SK-N-SH (cell line): Measurements from ENCODE around the gene SLC35D2. TPM values are rescaled to one million over a fixed set of nuclear protein-coding genes. Genes with fewer than 3 reads are reported as not detected.

Experiments used
- CTCF ChIA-PET: fragments of 300-600, 350-600 bp; formaldehyde crosslinking; extraction: SDS; loops from one replicate; lab custom pipeline; 2021; lab: Yijun Ruan, JAX
- POLR2A ChIA-PET: fragments of 350-600 bp; sonication (Branson Sonifier 250); formaldehyde crosslinking; extraction: SDS; loops from one replicate; lab custom pipeline; 2020; ENCODE audit warnings: antibody characterized with exemption, inconsistent platforms; lab: Yijun Ruan, JAX
- DNase-seq: peaks from one replicate; pipeline ENCODE4 v3.0.0; 2012
- H2AFZ ChIP-seq: fragments of 200-600 bp; sonication (generic); 2 replicates; pipeline ENCODE4 v1.8.1; 2016; ENCODE audit warnings: antibody characterized with exemption, mild to moderate bottlenecking, low read depth
- H3F3A ChIP-seq: fragments of 200-600 bp; sonication (generic); replicated peaks from 2 replicates; pipeline ENCODE3; 2016; ENCODE audit warnings: antibody characterized with exemption, mild to moderate bottlenecking; ENCODE audit not compliant: insufficient read depth
- H3K27ac ChIP-seq, 2 experiments: fragments of 200-500 bp in 1 of 2; fragments of 200-600 bp in 1 of 2; sonication (Bioruptor generic) in 1 of 2; sonication (generic), shearing (Covaris generic) in 1 of 2; 2 replicates each; pipeline versions ENCODE4 v1.5.1 to v1.6.1; 2014 to 2016; ENCODE audit warnings: low read depth in 2 of 2, inconsistent platforms in 1 of 2, low read length in 1 of 2, mild to moderate bottlenecking in 1 of 2, mixed read lengths in 1 of 2
- H3K27me3 ChIP-seq: fragments of 200-600 bp; sonication (generic), shearing (Covaris generic); 2 replicates; pipeline ENCODE4 v1.6.1; 2016; ENCODE audit warnings: mixed run types; ENCODE audit not compliant: insufficient read depth
- H3K36me3 ChIP-seq, 2 experiments: fragments of 200-500 bp in 1 of 2; fragments of 200-600 bp in 1 of 2; sonication (Bioruptor generic) in 1 of 2; sonication (generic) in 1 of 2; replicated peaks in 1 of 2; 2 replicates each; pipeline versions ENCODE3 to v1.5.1; 2014 to 2016; ENCODE audit warnings: low read length in 1 of 2, mild to moderate bottlenecking in 1 of 2; ENCODE audit not compliant: insufficient read depth in 2 of 2, control insufficient read depth in 1 of 2
- H3K4me1 ChIP-seq, 2 experiments: fragments of 200-500 bp in 1 of 2; fragments of 200-600 bp in 1 of 2; sonication (Bioruptor generic) in 1 of 2; sonication (generic), shearing (Covaris generic) in 1 of 2; 2 replicates each; pipeline versions ENCODE4 v1.5.1 to v1.6.1; 2014 to 2016; ENCODE audit warnings: low read depth in 1 of 2, low read length in 1 of 2, mixed run types in 1 of 2; ENCODE audit not compliant: insufficient read depth in 2 of 2, control insufficient read depth in 1 of 2
- H3K4me2 ChIP-seq: fragments of 200-600 bp; sonication (generic), shearing (Covaris generic); 2 replicates; pipeline ENCODE4 v1.6.1; 2017; ENCODE audit warnings: mixed run types
- H3K4me3 ChIP-seq, 2 experiments: fragments of 200-500 bp in 1 of 2; fragments of 200-600 bp in 1 of 2; sonication (Bioruptor generic) in 1 of 2; sonication (generic), shearing (Covaris generic) in 1 of 2; 2 replicates each; pipeline versions ENCODE4 v1.5.1 to v1.8.1; 2014 to 2016; ENCODE audit warnings: low read depth in 2 of 2, inconsistent platforms in 1 of 2, low read length in 1 of 2, mild to moderate bottlenecking in 1 of 2, mixed read lengths in 1 of 2, moderate library complexity in 1 of 2
- H3K79me2 ChIP-seq: fragments of 200-600 bp; sonication (generic); 2 replicates; pipeline ENCODE4 v1.8.1; 2017; ENCODE audit warnings: mild to moderate bottlenecking; ENCODE audit not compliant: insufficient read depth
- H3K9ac ChIP-seq: fragments of 200-600 bp; sonication (generic); 2 replicates; pipeline ENCODE4 v1.6.1; 2017; ENCODE audit warnings: mixed run types
- H3K9me2 ChIP-seq: fragments of 200-600 bp; sonication (generic); 2 replicates; pipeline ENCODE4 v1.6.1; 2017; ENCODE audit warnings: mixed run types
- H3K9me3 ChIP-seq: fragments of 200-600 bp; sonication (generic); 2 replicates; pipeline ENCODE4 v1.6.1; 2017; ENCODE audit warnings: mixed run types, mild to moderate bottlenecking, moderate library complexity
- H4K20me1 ChIP-seq: fragments of 200-600 bp; sonication (generic); 2 replicates; pipeline ENCODE4 v1.6.1; 2017; ENCODE audit warnings: mild to moderate bottlenecking, mixed run types; ENCODE audit not compliant: insufficient read depth
- CHD2 ChIP-seq: fragments of 150-350 bp; IDR thresholded peaks from 2 replicates; pipeline ENCODE4 v1.6.1; 2018; ENCODE audit warnings: low read length; ENCODE audit not compliant: partially characterized antibody
- ELF1 ChIP-seq: IDR thresholded peaks from 2 replicates; pipeline ENCODE4 v1.4.0; 2012
- EZH2phosphoT487 ChIP-seq: fragments of 200-600 bp; sonication (generic); IDR thresholded peaks from 2 replicates; pipeline ENCODE4 v1.6.1; 2017; ENCODE audit warnings: low read depth, mixed run types, mild to moderate bottlenecking, antibody characterized with exemption, moderate library complexity, borderline replicate concordance
- FOSL2 ChIP-seq: IDR thresholded peaks from 2 replicates; pipeline ENCODE4 v1.4.0; 2012; ENCODE audit warnings: low read depth, mild to moderate bottlenecking, moderate library complexity, borderline replicate concordance
- FOXJ3 ChIP-seq: sonication (generic); formaldehyde crosslinking; IDR thresholded peaks from 2 replicates; pipeline ENCODE4 v1.5.1; 2020; ENCODE audit warnings: mild to moderate bottlenecking, missing genetic modification reagents
- FOXM1 ChIP-seq: IDR thresholded peaks from 2 replicates; pipeline ENCODE4 v1.4.0; 2012; ENCODE audit warnings: low read depth, mild to moderate bottlenecking
- JUND ChIP-seq: IDR thresholded peaks from 2 replicates; pipeline ENCODE4 v1.4.0; 2012
- NRF1 ChIP-seq: IDR thresholded peaks from 2 replicates; pipeline ENCODE4 v1.6.1; 2012; ENCODE audit warnings: low read depth, mild to moderate bottlenecking, low read length
- PBX3 ChIP-seq: IDR thresholded peaks from 2 replicates; pipeline ENCODE4; 2012
- POLR2AphosphoS5 ChIP-seq: IDR thresholded peaks from 2 replicates; pipeline ENCODE4 v1.6.1; 2012; ENCODE audit warnings: low read depth, low read length
- RCOR1 ChIP-seq: fragments of 150-350 bp; IDR thresholded peaks from 2 replicates; pipeline ENCODE4 v1.6.1; 2017; ENCODE audit warnings: antibody characterized with exemption, low read length
- RXRA ChIP-seq: IDR thresholded peaks from 2 replicates; pipeline ENCODE4 v1.4.0; 2012; ENCODE audit warnings: low read depth, mild to moderate bottlenecking, borderline replicate concordance
- SIN3A ChIP-seq: IDR thresholded peaks from 2 replicates; pipeline ENCODE4 v1.6.1; 2012; ENCODE audit warnings: low read depth, mild to moderate bottlenecking, low read length, moderate library complexity, borderline replicate concordance
- TCF12 ChIP-seq: IDR thresholded peaks from 2 replicates; pipeline ENCODE4 v1.4.0; 2012
- WGBS: methylation state at CpG from one replicate; pipeline ENCODE4 v1.1.6; 2017; ENCODE audit warnings: low lambda C conversion rate; 5-methylcytosine and 5-hydroxymethylcytosine counted together
- polyA plus RNA-seq, 3 experiments: library from polyadenylated mRNA; depleted of rRNA; stranded (reverse); fragments of >200 nt; gene quantifications; 2 replicates each; pipeline ENCODE4 v1.2.3, GENCODE V29; 2012
- TF ChIP-seq, protein P1 (sequence below): IDR thresholded peaks from 2 replicates; pipeline ENCODE4 v1.4.0; 2012; ENCODE audit warnings: low read depth, borderline replicate concordance
- TF ChIP-seq, protein P2 (sequence below): fragments of 200-600 bp; sonication (generic); IDR thresholded peaks from 2 replicates; pipeline ENCODE4 v1.6.1; 2017; ENCODE audit warnings: antibody characterized with exemption, mild to moderate bottlenecking, moderate library complexity
- TF ChIP-seq, protein P3 (sequence below): IDR thresholded peaks from 2 replicates; pipeline ENCODE4 v1.6.1; 2012; ENCODE audit warnings: mild to moderate bottlenecking, low read depth, low read length, moderate library complexity
- TF ChIP-seq, protein P4 (sequence below): IDR thresholded peaks from 2 replicates; pipeline ENCODE4 v1.4.0; 2012; ENCODE audit warnings: low read depth
- TF ChIP-seq, protein P5 (sequence below): fragments of 150-350 bp; IDR thresholded peaks from 2 replicates; pipeline ENCODE4 v1.6.1; 2016; ENCODE audit warnings: mild to moderate bottlenecking, low read depth, low read length

Gene SLC35D2
- polyA plus RNA-seq, 1 of the 3 experiments (the other 2 are of a cell fraction): 26.1 TPM

GRCh38 chr9:96417661-96418082 lies 34.2 kb upstream of the SLC35D2 start:
- H3K4me3 ChIP-seq: peak overlapping the region; percentile 90 to 94
- peaks cover 46% of the 10 kb centered on the region for H3K79me2 ChIP-seq
- H3K9me3 ChIP-seq: no peaks in the 10 kb centered on the region
- peak; percentile 53 for DNase-seq
- 0 out of 2 replicates have a peak overlapping the region, but pooled peaks have one; percentile 59 for H2AFZ ChIP-seq
- peak overlapping the region; percentile 86 for H3K9ac ChIP-seq
- TF ChIP-seq POLR2AphosphoS5 (no peak), RCOR1 (no peak), EZH2phosphoT487 (no peak)
- TF ChIP-seq, protein P1, sequence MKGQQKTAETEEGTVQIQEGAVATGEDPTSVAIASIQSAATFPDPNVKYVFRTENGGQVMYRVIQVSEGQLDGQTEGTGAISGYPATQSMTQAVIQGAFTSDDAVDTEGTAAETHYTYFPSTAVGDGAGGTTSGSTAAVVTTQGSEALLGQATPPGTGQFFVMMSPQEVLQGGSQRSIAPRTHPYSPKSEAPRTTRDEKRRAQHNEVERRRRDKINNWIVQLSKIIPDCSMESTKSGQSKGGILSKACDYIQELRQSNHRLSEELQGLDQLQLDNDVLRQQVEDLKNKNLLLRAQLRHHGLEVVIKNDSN: no peak
- TF ChIP-seq, protein P2, sequence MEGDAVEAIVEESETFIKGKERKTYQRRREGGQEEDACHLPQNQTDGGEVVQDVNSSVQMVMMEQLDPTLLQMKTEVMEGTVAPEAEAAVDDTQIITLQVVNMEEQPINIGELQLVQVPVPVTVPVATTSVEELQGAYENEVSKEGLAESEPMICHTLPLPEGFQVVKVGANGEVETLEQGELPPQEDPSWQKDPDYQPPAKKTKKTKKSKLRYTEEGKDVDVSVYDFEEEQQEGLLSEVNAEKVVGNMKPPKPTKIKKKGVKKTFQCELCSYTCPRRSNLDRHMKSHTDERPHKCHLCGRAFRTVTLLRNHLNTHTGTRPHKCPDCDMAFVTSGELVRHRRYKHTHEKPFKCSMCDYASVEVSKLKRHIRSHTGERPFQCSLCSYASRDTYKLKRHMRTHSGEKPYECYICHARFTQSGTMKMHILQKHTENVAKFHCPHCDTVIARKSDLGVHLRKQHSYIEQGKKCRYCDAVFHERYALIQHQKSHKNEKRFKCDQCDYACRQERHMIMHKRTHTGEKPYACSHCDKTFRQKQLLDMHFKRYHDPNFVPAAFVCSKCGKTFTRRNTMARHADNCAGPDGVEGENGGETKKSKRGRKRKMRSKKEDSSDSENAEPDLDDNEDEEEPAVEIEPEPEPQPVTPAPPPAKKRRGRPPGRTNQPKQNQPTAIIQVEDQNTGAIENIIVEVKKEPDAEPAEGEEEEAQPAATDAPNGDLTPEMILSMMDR: no peak
- no peaks in the 10 kb centered on the region for H3K27me3 ChIP-seq
- H3F3A ChIP-seq: peaks cover 22% of the 10 kb centered on the region
- H3K36me3 ChIP-seq: no peaks in the 10 kb centered on the region
- H3K4me2 ChIP-seq: peak overlapping the region; percentile 100
- no peaks in the 10 kb centered on the region for H4K20me1 ChIP-seq
- CTCF ChIA-PET: no interaction called here
- WGBS: no CpG with 5 or more reads among the region's 62 CpGs
- H3K4me1 ChIP-seq: peaks cover 17 to 18% of the 10 kb centered on the region in 2 experiments
- no peaks in the 10 kb centered on the region for H3K9me2 ChIP-seq
- POLR2A ChIA-PET: no interaction called here
- peak overlapping the region; percentile 71 to 80 for H3K27ac ChIP-seq

DNA sequence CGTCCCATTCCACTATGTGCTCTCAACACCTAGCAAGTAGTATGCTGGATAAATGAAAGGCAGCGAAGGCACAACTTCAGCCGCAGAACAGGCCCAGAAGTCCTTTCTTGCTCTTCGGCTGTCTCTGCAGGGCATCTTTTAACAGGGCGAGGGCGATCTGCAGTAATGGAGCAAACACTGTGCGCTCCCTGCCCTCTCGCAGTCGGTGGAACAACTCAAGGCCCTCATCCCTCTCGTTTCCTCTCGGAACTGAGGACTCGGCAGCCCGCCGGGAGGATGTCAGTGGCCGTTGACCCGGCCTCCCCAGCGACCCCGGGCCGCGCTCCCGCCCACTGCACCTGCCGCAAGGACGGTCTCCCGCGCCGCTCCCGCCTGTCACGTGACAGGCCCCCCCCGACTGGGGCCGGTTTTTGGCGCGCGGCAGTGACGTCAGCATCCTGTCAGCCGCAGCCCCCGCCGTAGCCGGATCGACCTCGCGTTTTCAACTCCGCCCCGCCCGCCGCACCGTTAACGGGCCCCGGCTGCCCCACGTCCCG lies 33.6 kb upstream of the SLC35D2 start:
- H2AFZ ChIP-seq: peak overlapping the region; percentile 67; the same call in 1 of the 2 replicates
- peaks cover 50% of the 10 kb centered on the region for H3K79me2 ChIP-seq
- H3K4me1 ChIP-seq: peaks cover 17 to 18% of the 10 kb centered on the region in 2 experiments
- CTCF ChIA-PET: interaction anchor here (0.8 kb wide), 1 partner anchor 249 kb away, joined by 3 read pairs; no protein-coding TSS in a partner anchor
- H4K20me1 ChIP-seq: no peaks in the 10 kb centered on the region
- H3K27me3 ChIP-seq: no peaks in the 10 kb centered on the region
- under 1% methylated on average over 9 of the region's 50 CpGs for WGBS
- peak overlapping the region; percentile 47 for H3K9ac ChIP-seq
- peak overlapping the region; percentile 77 for H3K4me2 ChIP-seq
- H3F3A ChIP-seq: peaks cover 22% of the 10 kb centered on the region
- H3K9me2 ChIP-seq: no peaks in the 10 kb centered on the region
- peak overlapping the region; percentile 45 to 84 for H3K27ac ChIP-seq
- POLR2A ChIA-PET: interaction anchor here (0.5 kb wide), 1 partner anchor 93 kb away, joined by 5 read pairs; no protein-coding TSS in a partner anchor
- H3K36me3 ChIP-seq: no peaks in the 10 kb centered on the region
- peak; percentile 96 for DNase-seq
- H3K9me3 ChIP-seq: no peaks in the 10 kb centered on the region
- peak overlapping the region; percentile 73 to 90 for H3K4me3 ChIP-seq
- TF ChIP-seq NRF1 (no peak), ELF1 (0 out of 2 replicates have a peak, but pooled peaks have one; percentile 37), FOXM1 (no peak), FOSL2 (no peak), JUND (no peak), RXRA (no peak), FOXJ3 (no peak), PBX3 (no peak), SIN3A (peak; percentile 91; the same call in 1 of the 2 replicates), CHD2 (peak; percentile 76), TCF12 (peak; percentile 21; the same call in 1 of the 2 replicates)
- TF ChIP-seq, protein P3, sequence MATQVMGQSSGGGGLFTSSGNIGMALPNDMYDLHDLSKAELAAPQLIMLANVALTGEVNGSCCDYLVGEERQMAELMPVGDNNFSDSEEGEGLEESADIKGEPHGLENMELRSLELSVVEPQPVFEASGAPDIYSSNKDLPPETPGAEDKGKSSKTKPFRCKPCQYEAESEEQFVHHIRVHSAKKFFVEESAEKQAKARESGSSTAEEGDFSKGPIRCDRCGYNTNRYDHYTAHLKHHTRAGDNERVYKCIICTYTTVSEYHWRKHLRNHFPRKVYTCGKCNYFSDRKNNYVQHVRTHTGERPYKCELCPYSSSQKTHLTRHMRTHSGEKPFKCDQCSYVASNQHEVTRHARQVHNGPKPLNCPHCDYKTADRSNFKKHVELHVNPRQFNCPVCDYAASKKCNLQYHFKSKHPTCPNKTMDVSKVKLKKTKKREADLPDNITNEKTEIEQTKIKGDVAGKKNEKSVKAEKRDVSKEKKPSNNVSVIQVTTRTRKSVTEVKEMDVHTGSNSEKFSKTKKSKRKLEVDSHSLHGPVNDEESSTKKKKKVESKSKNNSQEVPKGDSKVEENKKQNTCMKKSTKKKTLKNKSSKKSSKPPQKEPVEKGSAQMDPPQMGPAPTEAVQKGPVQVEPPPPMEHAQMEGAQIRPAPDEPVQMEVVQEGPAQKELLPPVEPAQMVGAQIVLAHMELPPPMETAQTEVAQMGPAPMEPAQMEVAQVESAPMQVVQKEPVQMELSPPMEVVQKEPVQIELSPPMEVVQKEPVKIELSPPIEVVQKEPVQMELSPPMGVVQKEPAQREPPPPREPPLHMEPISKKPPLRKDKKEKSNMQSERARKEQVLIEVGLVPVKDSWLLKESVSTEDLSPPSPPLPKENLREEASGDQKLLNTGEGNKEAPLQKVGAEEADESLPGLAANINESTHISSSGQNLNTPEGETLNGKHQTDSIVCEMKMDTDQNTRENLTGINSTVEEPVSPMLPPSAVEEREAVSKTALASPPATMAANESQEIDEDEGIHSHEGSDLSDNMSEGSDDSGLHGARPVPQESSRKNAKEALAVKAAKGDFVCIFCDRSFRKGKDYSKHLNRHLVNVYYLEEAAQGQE: no peak
- TF ChIP-seq, protein P4, sequence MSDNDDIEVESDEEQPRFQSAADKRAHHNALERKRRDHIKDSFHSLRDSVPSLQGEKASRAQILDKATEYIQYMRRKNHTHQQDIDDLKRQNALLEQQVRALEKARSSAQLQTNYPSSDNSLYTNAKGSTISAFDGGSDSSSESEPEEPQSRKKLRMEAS: peak; percentile 86
- TF ChIP-seq, protein P5, sequence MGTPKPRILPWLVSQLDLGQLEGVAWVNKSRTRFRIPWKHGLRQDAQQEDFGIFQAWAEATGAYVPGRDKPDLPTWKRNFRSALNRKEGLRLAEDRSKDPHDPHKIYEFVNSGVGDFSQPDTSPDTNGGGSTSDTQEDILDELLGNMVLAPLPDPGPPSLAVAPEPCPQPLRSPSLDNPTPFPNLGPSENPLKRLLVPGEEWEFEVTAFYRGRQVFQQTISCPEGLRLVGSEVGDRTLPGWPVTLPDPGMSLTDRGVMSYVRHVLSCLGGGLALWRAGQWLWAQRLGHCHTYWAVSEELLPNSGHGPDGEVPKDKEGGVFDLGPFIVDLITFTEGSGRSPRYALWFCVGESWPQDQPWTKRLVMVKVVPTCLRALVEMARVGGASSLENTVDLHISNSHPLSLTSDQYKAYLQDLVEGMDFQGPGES: no peak
